Activated naive CD4-positive, alpha-beta T cell treated with anti-CD3 and anti-CD28 coated beads, Interleukin-2, amount 50 U/mL, for 72 hours (primary cell): Measurements from ENCODE around the gene SARNP. TPM values are rescaled to one million over a fixed set of nuclear protein-coding genes. Genes with fewer than 3 reads are reported as not detected.
A peak's percentile ranks its signal among the peaks of the same experiment; 100 is the strongest.

Experiments used
- ATAC-seq, 2 donors: fragments of 150-1000 bp; cut with Tn5 transposase; 2 replicates each; pipeline ENCODE4 v1.10.0; 2021; ENCODE audit warnings: mild to moderate bottlenecking in 2 of 2, moderate library complexity in 2 of 2
- DNase-seq, 2 donors: peaks; one replicate each; pipeline ENCODE4 v3.0.0; 2021 to 2022; ENCODE audit warnings: low spot score in 2 of 2
- H3K27ac Mint-ChIP-seq, 2 donors: one replicate each; pipeline ENCODE4 v1.8.0; 2022; ENCODE audit warnings: mild to moderate bottlenecking in 2 of 2, mixed read lengths in 2 of 2
- H3K36me3 Mint-ChIP-seq, 2 donors: one replicate each; pipeline ENCODE4 v1.8.0; 2022; ENCODE audit warnings: mixed read lengths in 2 of 2
- H3K9me3 Mint-ChIP-seq, 2 donors: one replicate each; pipeline ENCODE4 v1.8.0; 2022; ENCODE audit warnings: mixed read lengths in 2 of 2
- total RNA-seq, 2 donors: library from RNA; stranded (reverse); gene quantifications; one replicate each; pipeline ENCODE4 v1.2.3, GENCODE V29; 2022

Gene SARNP
- total RNA-seq, 2 donors from 2014 or later, result 95.0 to 101 TPM

GRCh38 chr12:55715833-55716581 is 101.5 kb downstream of the SARNP start, which contains the start of gene BLOC1S1:
Gene BLOC1S1 (plus strand): TSS chr12:55716046. CDS start chr12:55716052, 6 bp downstream.
- peak within 1 kb of the TSS; percentile 92 to 99 for H3K27ac Mint-ChIP-seq
- no peaks in the 10 kb centered on the region for H3K9me3 Mint-ChIP-seq
- DNase-seq (peak; percentile 90 to 96), ATAC-seq (peak; percentile 80 to 96)
- no peaks in the 10 kb centered on the region for H3K36me3 Mint-ChIP-seq

GRCh38 chr12:55715169-55715764 is 102.3 kb downstream of the SARNP start:
- Mint-ChIP-seq H3K27ac (peak overlapping the region; percentile 92 to 99), H3K9me3 (no peaks in the 10 kb centered on the region), H3K36me3 (no peaks in the 10 kb centered on the region)
- ATAC-seq (no peak), DNase-seq (no peak)

GRCh38 chr12:55713721-55714120 is 103.8 kb downstream of the SARNP start:
- Mint-ChIP-seq H3K9me3 (no peaks in the 10 kb centered on the region), H3K36me3 (no peaks in the 10 kb centered on the region), H3K27ac (no peak overlapping the region)
- DNase-seq (no peak), ATAC-seq (no peak)

- Mint-ChIP-seq H3K27ac (no peak overlapping the region), H3K36me3 (no peaks in the 10 kb centered on the region), H3K9me3 (no peaks in the 10 kb centered on the region)
- no peak for DNase-seq
- no peak for ATAC-seq
Observed at GRCh38 chr12:55712700-55713415, 104.7 kb downstream of the SARNP start.

GRCh38 chr12:55711786-55712553 is 105.6 kb downstream of the SARNP start:
- DNase-seq, result no peak
- H3K27ac Mint-ChIP-seq, result no peak overlapping the region
- no peaks in the 10 kb centered on the region for H3K36me3 Mint-ChIP-seq
- ATAC-seq, result no peak
- H3K9me3 Mint-ChIP-seq, result no peaks in the 10 kb centered on the region

- Mint-ChIP-seq H3K27ac (peak overlapping the region in 1 of 2 donors; percentile 70), H3K36me3 (no peaks in the 10 kb centered on the region)
- no peak for DNase-seq
Observed at GRCh38 chr12:55708695-55709233, 108.8 kb downstream of the SARNP start.

GRCh38 chr12:55707841-55708694 is 109.5 kb downstream of the SARNP start, which contains the start of gene ITGA7:
Gene ITGA7 (minus strand): TSS chr12:55707904. CDS start chr12:55707682, 222 bp downstream.
- no peaks in the 10 kb centered on the region for H3K9me3 Mint-ChIP-seq
- ATAC-seq, result peak; percentile 83 to 90
- no peaks in the 10 kb centered on the region for H3K36me3 Mint-ChIP-seq
- peak in 1 of 2 donors; percentile 72 for DNase-seq
- H3K27ac Mint-ChIP-seq, result peak within 1 kb of the TSS in 1 of 2 donors; percentile 70

More at GRCh38 chr12:55708695-55709233, 108.8 kb downstream of the SARNP start:
- no peak for ATAC-seq
- H3K9me3 Mint-ChIP-seq, result no peaks in the 10 kb centered on the region

Other genes starting within 250 kb of the SARNP start
- gene OR2AP1, start 245.3 kb downstream of the SARNP start, total RNA-seq, result not detected
- gene OR10P1, start 180.8 kb downstream of the SARNP start, total RNA-seq, result not detected
- 10 to 100 TPM in 1 of 2 donors, 1 to 10 TPM in 1; 4.0 to 11.9 TPM for gene ITGA7, start 109.8 kb downstream of the SARNP start, total RNA-seq
- gene BLOC1S1, start 101.7 kb downstream of the SARNP start, total RNA-seq, result 100 to 1,000 TPM; 116 to 118 TPM
- gene RDH5, start 97.3 kb downstream of the SARNP start, total RNA-seq, result 10 to 100 TPM in 1 of 2 donors, 1 to 10 TPM in 1; 6.4 to 13.3 TPM
- 100 to 1,000 TPM; 129 to 180 TPM for gene CD63, start 88.7 kb downstream of the SARNP start, total RNA-seq
- 10 to 100 TPM in 1 of 2 donors, 1 to 10 TPM in 1; 5.9 to 12.0 TPM for gene GDF11, start 74.6 kb downstream of the SARNP start, total RNA-seq
- gene ORMDL2, start 317 bp upstream of the SARNP start, total RNA-seq, result 10 to 100 TPM; 27.0 to 35.2 TPM
- 10 to 100 TPM; 29.0 to 33.4 TPM for gene DNAJC14, start 11.9 kb upstream of the SARNP start, total RNA-seq
- under 1 TPM in 1 of 2 donors, not detected in 1; 0.12 TPM for gene MMP19, start 25.2 kb upstream of the SARNP start, total RNA-seq
- gene PYM1, start 110.2 kb upstream of the SARNP start, total RNA-seq, result 10 to 100 TPM; 18.9 to 32.9 TPM
- 100 to 1,000 TPM; 386 to 441 TPM for gene DGKA, start 113.4 kb upstream of the SARNP start, total RNA-seq
- gene PMEL, start 148.3 kb upstream of the SARNP start, total RNA-seq, result 1 to 10 TPM; 1.2 to 5.6 TPM
- 100 to 1,000 TPM; 116 to 144 TPM for gene CDK2, start 149.1 kb upstream of the SARNP start, total RNA-seq
- 10 to 100 TPM; 43.1 to 51.8 TPM for gene RAB5B, start 156.4 kb upstream of the SARNP start, total RNA-seq
- 10 to 100 TPM in 1 of 2 donors, 1 to 10 TPM in 1; 5.7 to 15.5 TPM for gene SUOX, start 179.6 kb upstream of the SARNP start, total RNA-seq
- 10 to 100 TPM; 17.0 to 19.5 TPM for gene IKZF4, start 203.3 kb upstream of the SARNP start, total RNA-seq
- gene RPS26, start 224.2 kb upstream of the SARNP start, total RNA-seq, result 10 to 100 TPM; 47.4 to 49.0 TPM